ENCODE data around the gene ITGBL1.

Gene ITGBL1

GRCh38 chr13:101655435-101655834, 203.0 kb downstream of the ITGBL1 start:
- H3K27ac ChIP-seq = no peak overlapping the region
- no peak overlapping the region for H3K4me3 ChIP-seq

GRCh38 chr13:101660711-101661110, 208.2 kb downstream of the ITGBL1 start:
- no peak overlapping the region for H3K4me3 ChIP-seq
- H3K27ac ChIP-seq = no peak overlapping the region

- Histone ChIP-seq H3K4me3 (no peak overlapping the region), H3K27ac (no peak overlapping the region)
These were observed 209.4 kb downstream of the ITGBL1 start for GRCh38 chr13:101661839-101662238.

- no peak overlapping the region for H3K4me3 ChIP-seq
- H3K27ac ChIP-seq = no peak overlapping the region
These were observed 221.1 kb downstream of the ITGBL1 start for GRCh38 chr13:101673360-101674105.

- no peak overlapping the region for H3K27ac ChIP-seq
- no peak overlapping the region for H3K4me3 ChIP-seq
These were observed 229.4 kb downstream of the ITGBL1 start for GRCh38 chr13:101681834-101682233.

GRCh38 chr13:101686003-101686402, 233.5 kb downstream of the ITGBL1 start:
- H3K27ac ChIP-seq = no peak overlapping the region
- no peak overlapping the region for H3K4me3 ChIP-seq

GRCh38 chr13:101690871-101691270, 238.4 kb downstream of the ITGBL1 start:
- Histone ChIP-seq H3K27ac (no peak overlapping the region), H3K4me3 (no peak overlapping the region)

- Histone ChIP-seq H3K27ac (no peak overlapping the region), H3K4me3 (no peak overlapping the region)
These were observed 238.9 kb downstream of the ITGBL1 start for GRCh38 chr13:101691341-101691860.

- H3K27ac ChIP-seq = no peak overlapping the region
- H3K4me3 ChIP-seq = no peak overlapping the region
These were observed 243.5 kb downstream of the ITGBL1 start for GRCh38 chr13:101695870-101696516.

GRCh38 chr13:101697745-101698144, 245.3 kb downstream of the ITGBL1 start:
- Histone ChIP-seq H3K4me3 (no peak overlapping the region), H3K27ac (no peak overlapping the region)

- peak overlapping the region in 2 of 21 experiments; percentile 24 to 66 for H3K27ac ChIP-seq
These were observed 245.9 kb downstream of the ITGBL1 start for GRCh38 chr13:101698400-101698799.

GRCh38 chr13:101700598-101700997, 248.1 kb downstream of the ITGBL1 start:
- no peak overlapping the region for H3K4me3 ChIP-seq
- H3K27ac ChIP-seq = peak overlapping the region in 1 of 21 experiments; percentile 53

More at GRCh38 chr13:101698400-101698799, 245.9 kb downstream of the ITGBL1 start:
- no peak overlapping the region for H3K4me3 ChIP-seq

- Histone ChIP-seq H3K4me3 (no peak overlapping the region), H3K27ac (no peak overlapping the region)
These were observed 250.6 kb downstream of the ITGBL1 start for GRCh38 chr13:101703081-101703480.

GRCh38 chr13:101703838-101704237, 251.4 kb downstream of the ITGBL1 start:
- H3K4me3 ChIP-seq = no peak overlapping the region
- H3K27ac ChIP-seq = no peak overlapping the region

GRCh38 chr13:101706651-101707050, 254.2 kb downstream of the ITGBL1 start:
- Histone ChIP-seq H3K4me3 (no peak overlapping the region), H3K27ac (peak overlapping the region in 1 of 21 experiments; percentile 45)

GRCh38 chr13:101707659-101708058, 255.2 kb downstream of the ITGBL1 start:
- Histone ChIP-seq H3K27ac (peak overlapping the region in 1 of 21 experiments; percentile 45), H3K4me3 (no peak overlapping the region)

GRCh38 chr13:101708115-101708514, 255.6 kb downstream of the ITGBL1 start:
- no peak overlapping the region for H3K27ac ChIP-seq
- no peak overlapping the region for H3K4me3 ChIP-seq

- H3K27ac ChIP-seq = no peak overlapping the region
- no peak overlapping the region for H3K4me3 ChIP-seq
These were observed 257.5 kb downstream of the ITGBL1 start for GRCh38 chr13:101709952-101710351.

GRCh38 chr13:101711307-101712025, 259.0 kb downstream of the ITGBL1 start:
- no peak overlapping the region for H3K4me3 ChIP-seq
- no peak overlapping the region for H3K27ac ChIP-seq

- Histone ChIP-seq H3K27ac (no peak overlapping the region), H3K4me3 (no peak overlapping the region)
These were observed 259.5 kb downstream of the ITGBL1 start for GRCh38 chr13:101712026-101712348.

GRCh38 chr13:101714195-101714594, 261.7 kb downstream of the ITGBL1 start:
- no peak overlapping the region for H3K4me3 ChIP-seq
- no peak overlapping the region for H3K27ac ChIP-seq
